IMR-90 (cell line): ENCODE measurements around the gene KRT10. TPM values are rescaled to one million over a fixed set of nuclear protein-coding genes. Genes with fewer than 3 reads are reported as not detected.

Experiments used
- ATAC-seq: fragments of 200-7000 bp; cut with Tn5 transposase; 2 replicates; pipeline ENCODE4 v1.9.1; 2020; ENCODE audit warnings: low read depth, mild to moderate bottlenecking, moderate library complexity
- BruUV-seq: library from RNA; stranded (reverse); fragments of 400-500 nt; replicated peaks from 2 replicates; lab custom pipeline; 2021; lab: Mats Ljungman, UMichigan
- CTCF ChIA-PET: fragments of 300-600 bp; formaldehyde crosslinking; extraction: SDS; loops from one replicate; lab custom pipeline; 2021; ENCODE audit warnings: antibody characterized with exemption; lab: Yijun Ruan, JAX
- POLR2A ChIA-PET: fragments of 300-600 bp; sonication (Branson Sonifier 250); formaldehyde crosslinking; loops from one replicate; lab custom pipeline; 2022; ENCODE audit warnings: antibody characterized with exemption; ENCODE audit not compliant: unreplicated experiment; lab: Charles Lee
- DNase-seq: peaks from one replicate; pipeline ENCODE4 v3.0.0; 2013
- H2AFZ ChIP-seq: replicated peaks from 2 replicates; pipeline ENCODE3; 2013; ENCODE audit warnings: low read length, mild to moderate bottlenecking; ENCODE audit not compliant: poor library complexity
- H2AK5ac ChIP-seq: 2 replicates; pipeline ENCODE4 v1.6.1; 2013; ENCODE audit warnings: low read depth, low read length, inconsistent platforms
- H2AK9ac ChIP-seq: replicated peaks from 2 replicates; pipeline ENCODE3; 2013; ENCODE audit warnings: mild to moderate bottlenecking, low read depth, low read length, moderate library complexity; ENCODE audit not compliant: poor library complexity
- H2BK120ac ChIP-seq: 2 replicates; pipeline ENCODE4 v1.6.1; 2013; ENCODE audit warnings: low read depth, low read length, inconsistent platforms
- H2BK15ac ChIP-seq: 3 replicates; pipeline ENCODE4 v1.6.1; 2013; ENCODE audit warnings: low read depth, low read length, inconsistent platforms
- H2BK20ac ChIP-seq: 2 replicates; pipeline ENCODE4 v1.6.1; 2013; ENCODE audit warnings: low read depth, mild to moderate bottlenecking, inconsistent platforms, low read length, moderate library complexity
- H2BK5ac ChIP-seq: 2 replicates; pipeline ENCODE4 v1.6.1; 2013; ENCODE audit warnings: mild to moderate bottlenecking, low read depth, low read length, inconsistent platforms; ENCODE audit not compliant: poor library complexity, severe bottlenecking
- H3K14ac ChIP-seq: replicated peaks from 2 replicates; pipeline ENCODE4 v1.6.1; 2013; ENCODE audit warnings: low read depth, low read length, inconsistent platforms
- H3K18ac ChIP-seq: 2 replicates; pipeline ENCODE4 v1.6.1; 2013; ENCODE audit warnings: low read depth, low read length, control low read depth
- H3K23ac ChIP-seq: 2 replicates; pipeline ENCODE4 v1.6.1; 2013; ENCODE audit warnings: low read depth, low read length, inconsistent platforms
- H3K27ac ChIP-seq: 2 replicates; pipeline ENCODE4 v1.5.1; 2013; ENCODE audit warnings: mild to moderate bottlenecking, control low read depth, low read length; ENCODE audit not compliant: insufficient read depth
- H3K27me3 ChIP-seq: 2 replicates; pipeline ENCODE4 v1.6.1; 2013; ENCODE audit warnings: low read length; ENCODE audit not compliant: control insufficient read depth, insufficient read depth
- H3K36me3 ChIP-seq: 2 replicates; pipeline ENCODE4 v1.6.1; 2013; ENCODE audit warnings: low read length, mixed read lengths; ENCODE audit not compliant: control insufficient read depth, insufficient read depth
- H3K4ac ChIP-seq: 2 replicates; pipeline ENCODE4 v1.6.1; 2013; ENCODE audit warnings: low read depth, low read length, inconsistent platforms
- H3K4me1 ChIP-seq: 2 replicates; pipeline ENCODE4 v1.6.1; 2013; ENCODE audit warnings: low read length, mixed read lengths; ENCODE audit not compliant: control insufficient read depth, insufficient read depth
- H3K4me2 ChIP-seq: 2 replicates; pipeline ENCODE4 v1.6.1; 2013; ENCODE audit warnings: low read depth, mild to moderate bottlenecking, control low read depth, low read length, moderate library complexity
- H3K4me3 ChIP-seq: 2 replicates; pipeline ENCODE4 v1.5.1; 2013; ENCODE audit warnings: low read depth, mild to moderate bottlenecking, control low read depth, low read length, moderate library complexity; ENCODE audit not compliant: insufficient read depth
- H3K56ac ChIP-seq: 2 replicates; pipeline ENCODE4 v1.6.1; 2013; ENCODE audit warnings: low read length, inconsistent platforms; ENCODE audit not compliant: insufficient read depth; ENCODE audit errors: extremely low read depth
- H3K79me1 ChIP-seq, 2 experiments: 2 replicates each; pipeline ENCODE4 v1.6.1; 2013; ENCODE audit warnings: low read length in 2 of 2, inconsistent platforms in 1 of 2, low read depth in 1 of 2
- H3K9ac ChIP-seq: 2 replicates; pipeline ENCODE4 v1.6.1; 2013; ENCODE audit warnings: low read depth, low read length, control low read depth
- H3K9me1 ChIP-seq: 2 replicates; pipeline ENCODE4 v1.6.1; 2013; ENCODE audit warnings: low read length, inconsistent platforms; ENCODE audit not compliant: insufficient read depth
- H3K9me3 ChIP-seq: 2 replicates; pipeline ENCODE4 v1.6.1; 2013; ENCODE audit warnings: low read length; ENCODE audit not compliant: control insufficient read depth, insufficient read depth
- H4K20me1 ChIP-seq: 2 replicates; pipeline ENCODE4 v1.6.1; 2013; ENCODE audit warnings: low read length, inconsistent platforms; ENCODE audit not compliant: insufficient read depth
- H4K5ac ChIP-seq: 2 replicates; pipeline ENCODE4 v1.6.1; 2013; ENCODE audit warnings: mild to moderate bottlenecking, low read depth, low read length, control low read depth
- H4K8ac ChIP-seq, 2 experiments: 2 replicates each; pipeline ENCODE4 v1.6.1; 2013; ENCODE audit warnings: low read depth in 2 of 2, low read length in 2 of 2, control low read depth in 1 of 2, inconsistent platforms in 1 of 2
- H4K91ac ChIP-seq: 2 replicates; pipeline ENCODE4 v1.6.1; 2013; ENCODE audit warnings: low read depth, low read length, inconsistent platforms; ENCODE audit not compliant: insufficient read depth
- BHLHE40 ChIP-seq: fragments of 150-350 bp; IDR thresholded peaks from 2 replicates; pipeline ENCODE4 v1.6.1; 2016; ENCODE audit warnings: mild to moderate bottlenecking, low read depth, low read length
- CEBPB ChIP-seq: IDR thresholded peaks from 2 replicates; pipeline ENCODE4 v1.6.1; 2012; ENCODE audit warnings: low read depth, low read length, improper control_type of control experiment
- CHD1 ChIP-seq: IDR thresholded peaks from 2 replicates; pipeline ENCODE4 v1.6.1; 2012; ENCODE audit warnings: low read depth, low read length, improper control_type of control experiment
- ELK1 ChIP-seq: fragments of 150-350 bp; IDR thresholded peaks from 2 replicates; pipeline ENCODE4 v1.6.1; 2016; ENCODE audit warnings: low read depth, mild to moderate bottlenecking, low read length, moderate library complexity, borderline replicate concordance
- FOS ChIP-seq: fragments of 150-350 bp; IDR thresholded peaks from 2 replicates; pipeline ENCODE4 v1.6.1; 2016; ENCODE audit warnings: low read depth, low read length
- MAZ ChIP-seq: IDR thresholded peaks from 2 replicates; pipeline ENCODE4 v1.6.1; 2012; ENCODE audit warnings: low read depth, mild to moderate bottlenecking, low read length, improper control_type of control experiment, moderate library complexity, borderline replicate concordance
- MXI1 ChIP-seq: IDR thresholded peaks from 2 replicates; pipeline ENCODE4 v1.6.1; 2012; ENCODE audit warnings: low read depth, mild to moderate bottlenecking, low read length, moderate library complexity, borderline replicate concordance
- NFE2L2 ChIP-seq: fragments of 150-350 bp; IDR thresholded peaks from 2 replicates; pipeline ENCODE4 v1.6.1; 2016; ENCODE audit warnings: low read depth, mild to moderate bottlenecking, low read length
- POLR2A ChIP-seq: IDR thresholded peaks from 2 replicates; pipeline ENCODE4 v1.6.1; 2012; ENCODE audit warnings: mild to moderate bottlenecking, low read depth, low read length
- RAD21 ChIP-seq: IDR thresholded peaks from 2 replicates; pipeline ENCODE4 v1.6.1; 2012; ENCODE audit warnings: low read length, improper control_type of control experiment
- RFX5 ChIP-seq: IDR thresholded peaks from 2 replicates; pipeline ENCODE4 v1.8.0; 2012; ENCODE audit warnings: low read depth, mild to moderate bottlenecking, low read length, moderate library complexity
- SMC3 ChIP-seq: fragments of 150-350 bp; IDR thresholded peaks from 2 replicates; pipeline ENCODE4 v1.6.1; 2016; ENCODE audit warnings: low read depth, mild to moderate bottlenecking, antibody characterized with exemption, low read length, moderate library complexity
- WGBS, 2 experiments: methylation state at CpG; one replicate each; pipeline versions ENCODE4 v1.1.5 to v1.1.7; 2013; ENCODE audit warnings: missing lambda C conversion rate in 2 of 2; ENCODE audit not compliant: insufficient read length in 1 of 2; ENCODE audit errors: extremely low coverage in 2 of 2; 5-methylcytosine and 5-hydroxymethylcytosine counted together
- dilution Hi-C: fragments of 300-500 bp; cut with HindIII; formaldehyde crosslinking; loops from one replicate; pipeline ENCODE4 v1.14.3; 2018; ENCODE audit warnings: low sequenced_read_pairs; ENCODE audit not compliant: unreplicated experiment
- in situ Hi-C: fragments of 300-500 bp; cut with MboI; formaldehyde crosslinking; loops from 3 replicates; pipeline ENCODE4 v1.14.3; 2019; ENCODE audit warnings: low sequenced_read_pairs, inconsistent platforms, mixed read lengths
- intact Hi-C: fragments of 100-400 bp; cut with micrococcal nuclease; formaldehyde crosslinking; loops from 2 replicates; pipeline ENCODE4 v1.10.0; 2022
- polyA plus RNA-seq, 3 experiments: library from polyadenylated mRNA; depleted of rRNA; stranded (reverse); fragments of >200 nt; gene quantifications; 2 replicates each; pipeline ENCODE4 v1.2.3, GENCODE V29; 2012; ENCODE audit warnings: low replicate concordance in 1 of 3
- total RNA-seq: library from RNA; depleted of rRNA; stranded (reverse); fragments of >200 nt; gene quantifications from 2 replicates; pipeline ENCODE4 v1.2.3, GENCODE V29; 2012

KRT10 gene
- total and polyA plus RNA-seq, 2 of the 4 experiments (the other 2 are of a cell fraction) = 0.18 to 18.3 TPM

GRCh38 chr17:40799859-40800258 lies 22.6 kb downstream of the KRT10 start, which contains the start of gene KRT28:
Gene KRT28, minus strand, starts transcription at chr17:40799959. Its CDS starts 66 bp downstream, at chr17:40799893.
- no peaks in the 10 kb centered on the region for H3K79me1 ChIP-seq
- intact Hi-C loops = loop anchor here (5.0 to 10.0 kb wide), 2 partner anchors 435 to 847 kb away; partner anchors contain the start of gene GJD3
- H4K8ac ChIP-seq = no peak within 1 kb of the TSS
- H3K4me1 ChIP-seq = no peaks in the 10 kb centered on the region
- H3K23ac ChIP-seq = no peak within 1 kb of the TSS
- no peak within 1 kb of the TSS for H2BK5ac ChIP-seq
- ChIA-PET CTCF (no interaction called here), POLR2A (no interaction called here)
- H2AFZ ChIP-seq = no peak within 1 kb of the TSS
- no peak within 1 kb of the TSS for H3K27ac ChIP-seq
- H2BK15ac ChIP-seq = no peak within 1 kb of the TSS
- H2BK120ac ChIP-seq = no peak within 1 kb of the TSS
- peaks cover 51% of the 10 kb centered on the region for H3K27me3 ChIP-seq
- H3K4me3 ChIP-seq = no peak within 1 kb of the TSS
- H3K18ac ChIP-seq = no peak within 1 kb of the TSS
- H3K4ac ChIP-seq = no peak within 1 kb of the TSS
- in situ Hi-C loops = loop anchor here (5.0 to 25.0 kb wide), 4 partner anchors 105 to 862 kb away; partner anchors contain the start of gene GJD3
- H4K20me1 ChIP-seq = no peaks in the 10 kb centered on the region
- H3K9me3 ChIP-seq = no peaks in the 10 kb centered on the region
- TF ChIP-seq BHLHE40 (no peak), FOS (no peak), MXI1 (no peak), MAZ (no peak), SMC3 (no peak), RAD21 (no peak), CEBPB (no peak), RFX5 (no peak), POLR2A (no peak), ELK1 (no peak), NFE2L2 (no peak), CHD1 (no peak)
- H3K9me1 ChIP-seq = no peaks in the 10 kb centered on the region
- no CpG with 5 or more reads among the region's 3 CpGs for WGBS, 2 experiments
- H3K14ac ChIP-seq = no peak within 1 kb of the TSS
- no peak for ATAC-seq
- no peak within 1 kb of the TSS for H2BK20ac ChIP-seq
- no peak within 1 kb of the TSS for H4K91ac ChIP-seq
- H3K56ac ChIP-seq = no peak within 1 kb of the TSS
- BruUV-seq = no TSS peak
- no peak within 1 kb of the TSS for H4K5ac ChIP-seq
- H2AK9ac ChIP-seq = no peak within 1 kb of the TSS
- H3K9ac ChIP-seq = no peak within 1 kb of the TSS
- no peak for DNase-seq
- H3K36me3 ChIP-seq = no peaks in the 10 kb centered on the region
- H3K4me2 ChIP-seq = no peak within 1 kb of the TSS
- H2AK5ac ChIP-seq = no peak within 1 kb of the TSS
- dilution Hi-C loops = no loop called here
